ENCODE measurements around the gene VSTM2L.

DNA sequence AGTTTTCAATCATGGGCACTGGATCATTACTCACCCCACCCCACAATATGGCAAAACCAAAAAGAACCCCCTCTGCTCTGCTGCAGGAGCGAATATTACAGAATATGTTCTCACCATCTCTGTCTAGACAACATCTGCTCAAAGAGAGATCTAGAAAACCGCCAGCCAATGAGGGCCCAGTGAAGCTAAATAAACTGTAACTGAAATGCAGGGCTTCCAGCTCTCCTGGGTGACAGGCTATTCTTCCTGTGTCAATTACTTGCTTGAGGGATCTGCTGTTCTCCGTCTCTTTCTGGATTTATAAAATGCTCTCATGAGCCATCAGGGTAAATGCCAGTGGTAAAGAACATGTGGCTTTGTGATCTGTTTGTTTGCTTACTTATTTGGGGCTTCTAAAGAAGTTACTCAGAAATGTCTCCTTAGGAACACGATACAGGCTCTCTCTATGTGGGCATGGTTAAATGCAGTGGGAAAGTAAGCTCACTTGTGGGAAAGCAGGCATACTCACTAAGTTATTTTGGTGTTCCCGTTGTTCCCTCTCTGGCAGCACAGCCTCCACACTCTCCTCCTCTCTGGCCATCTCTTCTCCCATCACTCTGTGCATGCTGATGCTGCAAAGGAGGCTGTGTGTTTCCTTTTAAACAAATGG is 85.5 kb downstream of the VSTM2L start:
- TF ChIP-seq, protein P1, sequence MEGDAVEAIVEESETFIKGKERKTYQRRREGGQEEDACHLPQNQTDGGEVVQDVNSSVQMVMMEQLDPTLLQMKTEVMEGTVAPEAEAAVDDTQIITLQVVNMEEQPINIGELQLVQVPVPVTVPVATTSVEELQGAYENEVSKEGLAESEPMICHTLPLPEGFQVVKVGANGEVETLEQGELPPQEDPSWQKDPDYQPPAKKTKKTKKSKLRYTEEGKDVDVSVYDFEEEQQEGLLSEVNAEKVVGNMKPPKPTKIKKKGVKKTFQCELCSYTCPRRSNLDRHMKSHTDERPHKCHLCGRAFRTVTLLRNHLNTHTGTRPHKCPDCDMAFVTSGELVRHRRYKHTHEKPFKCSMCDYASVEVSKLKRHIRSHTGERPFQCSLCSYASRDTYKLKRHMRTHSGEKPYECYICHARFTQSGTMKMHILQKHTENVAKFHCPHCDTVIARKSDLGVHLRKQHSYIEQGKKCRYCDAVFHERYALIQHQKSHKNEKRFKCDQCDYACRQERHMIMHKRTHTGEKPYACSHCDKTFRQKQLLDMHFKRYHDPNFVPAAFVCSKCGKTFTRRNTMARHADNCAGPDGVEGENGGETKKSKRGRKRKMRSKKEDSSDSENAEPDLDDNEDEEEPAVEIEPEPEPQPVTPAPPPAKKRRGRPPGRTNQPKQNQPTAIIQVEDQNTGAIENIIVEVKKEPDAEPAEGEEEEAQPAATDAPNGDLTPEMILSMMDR (IDR thresholded peaks at IDR 0.05; ENCODE audit: extremely low read depth in 1 of 2, insufficient read depth in 1 of 2, low read depth in 1 of 2, low read length in 2 of 2) = no peak
- TF ChIP-seq POLR2AphosphoS5 (IDR thresholded peaks at IDR 0.05; ENCODE audit: insufficient read depth, low read depth, low read length) (no peak), POLR2A (IDR thresholded peaks at IDR 0.05; ENCODE audit: low read depth, low read length) (no peak)
